GM12801 (cell line): ENCODE data around the gene MRAP2.

ENCODE experiments used
- TF ChIP-seq, protein P1 (sequence below): IDR thresholded peaks from one replicate; pipeline ENCODE4 v1.5.1; 2011; ENCODE audit warnings: control low read depth; ENCODE audit not compliant: insufficient read length; ENCODE audit errors: extremely low read depth

The MRAP2 gene

GRCh38 chr6:84035484-84035883 lies 1.9 kb downstream of the MRAP2 start:
- TF ChIP-seq, protein P1, sequence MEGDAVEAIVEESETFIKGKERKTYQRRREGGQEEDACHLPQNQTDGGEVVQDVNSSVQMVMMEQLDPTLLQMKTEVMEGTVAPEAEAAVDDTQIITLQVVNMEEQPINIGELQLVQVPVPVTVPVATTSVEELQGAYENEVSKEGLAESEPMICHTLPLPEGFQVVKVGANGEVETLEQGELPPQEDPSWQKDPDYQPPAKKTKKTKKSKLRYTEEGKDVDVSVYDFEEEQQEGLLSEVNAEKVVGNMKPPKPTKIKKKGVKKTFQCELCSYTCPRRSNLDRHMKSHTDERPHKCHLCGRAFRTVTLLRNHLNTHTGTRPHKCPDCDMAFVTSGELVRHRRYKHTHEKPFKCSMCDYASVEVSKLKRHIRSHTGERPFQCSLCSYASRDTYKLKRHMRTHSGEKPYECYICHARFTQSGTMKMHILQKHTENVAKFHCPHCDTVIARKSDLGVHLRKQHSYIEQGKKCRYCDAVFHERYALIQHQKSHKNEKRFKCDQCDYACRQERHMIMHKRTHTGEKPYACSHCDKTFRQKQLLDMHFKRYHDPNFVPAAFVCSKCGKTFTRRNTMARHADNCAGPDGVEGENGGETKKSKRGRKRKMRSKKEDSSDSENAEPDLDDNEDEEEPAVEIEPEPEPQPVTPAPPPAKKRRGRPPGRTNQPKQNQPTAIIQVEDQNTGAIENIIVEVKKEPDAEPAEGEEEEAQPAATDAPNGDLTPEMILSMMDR: no peak

- TF ChIP-seq, protein P1: no peak
Observed at GRCh38 chr6:84037425-84038089, 4.0 kb downstream of the MRAP2 start.

DNA sequence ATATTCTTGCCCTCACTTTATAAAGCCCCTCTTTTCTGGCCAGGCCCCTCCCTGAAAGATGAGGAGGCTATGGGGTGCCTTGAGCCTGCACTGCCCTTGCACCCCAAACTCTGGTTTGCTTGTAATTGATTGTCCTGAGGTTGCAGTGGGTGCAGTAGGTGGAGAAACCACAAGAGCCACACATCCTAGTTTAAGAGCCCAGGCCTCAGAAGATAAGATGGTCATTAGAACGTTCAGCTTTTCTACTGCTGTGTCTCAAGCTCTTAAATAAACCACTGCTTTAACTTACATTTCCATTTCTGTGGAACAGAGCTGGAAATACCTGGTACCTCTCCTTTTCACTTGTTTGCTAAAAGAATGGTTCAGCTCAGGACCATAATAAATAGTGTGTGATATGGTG lies 9.0 kb downstream of the MRAP2 start:
- TF ChIP-seq, protein P1: no peak

- TF ChIP-seq, protein P1: no peak
Observed at GRCh38 chr6:84043555-84043954, 10.0 kb downstream of the MRAP2 start.

- TF ChIP-seq, protein P1: no peak
Observed at GRCh38 chr6:84046755-84047154, 13.2 kb downstream of the MRAP2 start.

GRCh38 chr6:84048588-84048987 lies 15.0 kb downstream of the MRAP2 start:
- TF ChIP-seq, protein P1: no peak

- TF ChIP-seq, protein P1: no peak
Observed at GRCh38 chr6:84050408-84050807, 16.8 kb downstream of the MRAP2 start.
